ENCODE results near the gene PLAAT3. TPM values are rescaled to one million over a fixed set of nuclear protein-coding genes. Genes with fewer than 3 reads are reported as not detected.

The PLAAT3 gene
- total and polyA plus RNA-seq, 2 of the 8 experiments (the other 6 are each of a cell fraction or from before 2014, with no cell fraction given) = 109 to 190 TPM

GRCh38 chr11:63537293-63538101, 76.7 kb downstream of the PLAAT3 start (continued):
- TF ChIP-seq, protein P1, sequence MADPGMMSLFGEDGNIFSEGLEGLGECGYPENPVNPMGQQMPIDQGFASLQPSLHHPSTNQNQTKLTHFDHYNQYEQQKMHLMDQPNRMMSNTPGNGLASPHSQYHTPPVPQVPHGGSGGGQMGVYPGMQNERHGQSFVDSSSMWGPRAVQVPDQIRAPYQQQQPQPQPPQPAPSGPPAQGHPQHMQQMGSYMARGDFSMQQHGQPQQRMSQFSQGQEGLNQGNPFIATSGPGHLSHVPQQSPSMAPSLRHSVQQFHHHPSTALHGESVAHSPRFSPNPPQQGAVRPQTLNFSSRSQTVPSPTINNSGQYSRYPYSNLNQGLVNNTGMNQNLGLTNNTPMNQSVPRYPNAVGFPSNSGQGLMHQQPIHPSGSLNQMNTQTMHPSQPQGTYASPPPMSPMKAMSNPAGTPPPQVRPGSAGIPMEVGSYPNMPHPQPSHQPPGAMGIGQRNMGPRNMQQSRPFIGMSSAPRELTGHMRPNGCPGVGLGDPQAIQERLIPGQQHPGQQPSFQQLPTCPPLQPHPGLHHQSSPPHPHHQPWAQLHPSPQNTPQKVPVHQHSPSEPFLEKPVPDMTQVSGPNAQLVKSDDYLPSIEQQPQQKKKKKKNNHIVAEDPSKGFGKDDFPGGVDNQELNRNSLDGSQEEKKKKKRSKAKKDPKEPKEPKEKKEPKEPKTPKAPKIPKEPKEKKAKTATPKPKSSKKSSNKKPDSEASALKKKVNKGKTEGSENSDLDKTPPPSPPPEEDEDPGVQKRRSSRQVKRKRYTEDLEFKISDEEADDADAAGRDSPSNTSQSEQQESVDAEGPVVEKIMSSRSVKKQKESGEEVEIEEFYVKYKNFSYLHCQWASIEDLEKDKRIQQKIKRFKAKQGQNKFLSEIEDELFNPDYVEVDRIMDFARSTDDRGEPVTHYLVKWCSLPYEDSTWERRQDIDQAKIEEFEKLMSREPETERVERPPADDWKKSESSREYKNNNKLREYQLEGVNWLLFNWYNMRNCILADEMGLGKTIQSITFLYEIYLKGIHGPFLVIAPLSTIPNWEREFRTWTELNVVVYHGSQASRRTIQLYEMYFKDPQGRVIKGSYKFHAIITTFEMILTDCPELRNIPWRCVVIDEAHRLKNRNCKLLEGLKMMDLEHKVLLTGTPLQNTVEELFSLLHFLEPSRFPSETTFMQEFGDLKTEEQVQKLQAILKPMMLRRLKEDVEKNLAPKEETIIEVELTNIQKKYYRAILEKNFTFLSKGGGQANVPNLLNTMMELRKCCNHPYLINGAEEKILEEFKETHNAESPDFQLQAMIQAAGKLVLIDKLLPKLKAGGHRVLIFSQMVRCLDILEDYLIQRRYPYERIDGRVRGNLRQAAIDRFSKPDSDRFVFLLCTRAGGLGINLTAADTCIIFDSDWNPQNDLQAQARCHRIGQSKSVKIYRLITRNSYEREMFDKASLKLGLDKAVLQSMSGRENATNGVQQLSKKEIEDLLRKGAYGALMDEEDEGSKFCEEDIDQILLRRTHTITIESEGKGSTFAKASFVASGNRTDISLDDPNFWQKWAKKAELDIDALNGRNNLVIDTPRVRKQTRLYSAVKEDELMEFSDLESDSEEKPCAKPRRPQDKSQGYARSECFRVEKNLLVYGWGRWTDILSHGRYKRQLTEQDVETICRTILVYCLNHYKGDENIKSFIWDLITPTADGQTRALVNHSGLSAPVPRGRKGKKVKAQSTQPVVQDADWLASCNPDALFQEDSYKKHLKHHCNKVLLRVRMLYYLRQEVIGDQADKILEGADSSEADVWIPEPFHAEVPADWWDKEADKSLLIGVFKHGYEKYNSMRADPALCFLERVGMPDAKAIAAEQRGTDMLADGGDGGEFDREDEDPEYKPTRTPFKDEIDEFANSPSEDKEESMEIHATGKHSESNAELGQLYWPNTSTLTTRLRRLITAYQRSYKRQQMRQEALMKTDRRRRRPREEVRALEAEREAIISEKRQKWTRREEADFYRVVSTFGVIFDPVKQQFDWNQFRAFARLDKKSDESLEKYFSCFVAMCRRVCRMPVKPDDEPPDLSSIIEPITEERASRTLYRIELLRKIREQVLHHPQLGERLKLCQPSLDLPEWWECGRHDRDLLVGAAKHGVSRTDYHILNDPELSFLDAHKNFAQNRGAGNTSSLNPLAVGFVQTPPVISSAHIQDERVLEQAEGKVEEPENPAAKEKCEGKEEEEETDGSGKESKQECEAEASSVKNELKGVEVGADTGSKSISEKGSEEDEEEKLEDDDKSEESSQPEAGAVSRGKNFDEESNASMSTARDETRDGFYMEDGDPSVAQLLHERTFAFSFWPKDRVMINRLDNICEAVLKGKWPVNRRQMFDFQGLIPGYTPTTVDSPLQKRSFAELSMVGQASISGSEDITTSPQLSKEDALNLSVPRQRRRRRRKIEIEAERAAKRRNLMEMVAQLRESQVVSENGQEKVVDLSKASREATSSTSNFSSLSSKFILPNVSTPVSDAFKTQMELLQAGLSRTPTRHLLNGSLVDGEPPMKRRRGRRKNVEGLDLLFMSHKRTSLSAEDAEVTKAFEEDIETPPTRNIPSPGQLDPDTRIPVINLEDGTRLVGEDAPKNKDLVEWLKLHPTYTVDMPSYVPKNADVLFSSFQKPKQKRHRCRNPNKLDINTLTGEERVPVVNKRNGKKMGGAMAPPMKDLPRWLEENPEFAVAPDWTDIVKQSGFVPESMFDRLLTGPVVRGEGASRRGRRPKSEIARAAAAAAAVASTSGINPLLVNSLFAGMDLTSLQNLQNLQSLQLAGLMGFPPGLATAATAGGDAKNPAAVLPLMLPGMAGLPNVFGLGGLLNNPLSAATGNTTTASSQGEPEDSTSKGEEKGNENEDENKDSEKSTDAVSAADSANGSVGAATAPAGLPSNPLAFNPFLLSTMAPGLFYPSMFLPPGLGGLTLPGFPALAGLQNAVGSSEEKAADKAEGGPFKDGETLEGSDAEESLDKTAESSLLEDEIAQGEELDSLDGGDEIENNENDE (IDR thresholded peaks at IDR 0.05; ENCODE audit: insufficient replicate concordance, low read length) = no peak
- TF ChIP-seq SAP30 (IDR thresholded peaks at IDR 0.05; ENCODE audit: insufficient read depth, insufficient replicate concordance, low read length) = no peak
- no peak for TF ChIP-seq CHD1 (IDR thresholded peaks at IDR 0.05; ENCODE audit: low read depth, low read length)
- TF ChIP-seq NRF1 (IDR thresholded peaks at IDR 0.05; ENCODE audit: low read depth, low read length) = no peak
- TF ChIP-seq SRF (IDR thresholded peaks at IDR 0.05; ENCODE audit: low read depth, low read length) = no peak
- TF ChIP-seq ASH2L (IDR thresholded peaks at IDR 0.05; ENCODE audit: low read length) = no peak
- no peak for TF ChIP-seq CBX5 (IDR thresholded peaks at IDR 0.05; ENCODE audit: low read depth, low read length)
- TF ChIP-seq EGR1 (IDR thresholded peaks at IDR 0.05; ENCODE audit: borderline replicate concordance, low read depth, low read length) = no peak
- TF ChIP-seq, protein P2, sequence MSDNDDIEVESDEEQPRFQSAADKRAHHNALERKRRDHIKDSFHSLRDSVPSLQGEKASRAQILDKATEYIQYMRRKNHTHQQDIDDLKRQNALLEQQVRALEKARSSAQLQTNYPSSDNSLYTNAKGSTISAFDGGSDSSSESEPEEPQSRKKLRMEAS (IDR thresholded peaks at IDR 0.05) = no peak
- no peak for TF ChIP-seq TAF1 (IDR thresholded peaks at IDR 0.05; ENCODE audit: low read depth, low read length)
- TF ChIP-seq CREB1 (IDR thresholded peaks at IDR 0.05) = no peak
